Measurements from ENCODE around the gene EOLA2. TPM values are rescaled to one million over a fixed set of nuclear protein-coding genes. Genes with fewer than 3 reads are reported as not detected.
A peak's percentile ranks its signal among the peaks of the same experiment; 100 is the strongest.

The EOLA2 gene
- total RNA-seq, result 10 to 100 TPM; 26.4 to 31.2 (median 27.9) TPM
- polyA plus RNA-seq, result 24.8 TPM
- long read RNA-seq, donor 1, transcript CXorf40B-203 (5 exons, 1,653 nt), result major isoform, 14 of 24 reads
- long read RNA-seq, donor 1, partial matches to known transcripts, result 0 of 24 reads
- long read RNA-seq, donor 1, other reads (novel, unspliced or antisense), result 5 of 24 reads
- long read RNA-seq, donor 2, partial matches to known transcripts, result 1 of 8 reads
- long read RNA-seq, donor 2, other reads (novel, unspliced or antisense), result 4 of 8 reads
- long read RNA-seq, donor 3, transcript CXorf40B-203 (5 exons, 1,653 nt), result major isoform, 29 of 60 reads
- long read RNA-seq, donor 3, transcript CXorf40B-205 (6 exons, 1,440 nt), result minor isoform, 8 of 60 reads
- long read RNA-seq, donor 3, partial matches to known transcripts, result 8 of 60 reads
- long read RNA-seq, donor 3, other reads (novel, unspliced or antisense), result 9 of 60 reads
- long read RNA-seq, donor 4, transcript CXorf40B-203 (5 exons, 1,653 nt), result major isoform, 9 of 17 reads
- long read RNA-seq, donor 4, partial matches to known transcripts, result 2 of 17 reads
- long read RNA-seq, donor 4, other reads (novel, unspliced or antisense), result 4 of 17 reads

DNA sequence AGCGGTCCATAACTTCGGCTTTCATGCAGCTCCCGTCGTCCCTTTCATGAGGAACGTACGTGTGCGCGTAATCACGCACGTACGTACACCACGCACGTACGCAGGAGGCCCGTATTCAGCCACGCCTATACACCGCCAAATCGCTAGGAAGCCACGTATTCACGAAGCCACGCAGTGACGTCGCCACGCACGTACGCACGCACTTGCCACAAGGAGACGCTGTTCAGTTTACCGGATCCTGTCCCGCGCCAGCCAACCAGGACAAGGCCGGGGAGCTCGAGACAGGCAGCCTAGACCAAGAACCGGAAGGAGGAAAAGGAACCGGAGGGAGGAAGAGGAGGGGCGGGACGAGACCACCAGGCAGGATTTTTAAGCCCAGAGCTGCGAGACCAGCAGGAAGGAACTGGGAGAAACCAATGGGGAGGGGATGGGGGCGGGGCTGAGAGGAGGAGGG lies at the start of gene EOLA2:
EOLA2 (minus strand) TSS at position 65 of the 454 bp plus-strand sequence. CDS start 4,617 bp downstream, outside the sequence.
- no peaks in the 10 kb centered on the region for H3K9me3 ChIP-seq (ENCODE audit: control insufficient read depth, low read length)
- WGBS, result 1% methylated on average over 39 of the region's 39 CpGs
- H3K27me3 ChIP-seq (ENCODE audit: control insufficient read depth, insufficient read depth), result no peaks in the 10 kb centered on the region
- ATAC-seq (peak; percentile 70 to 72), DNase-seq (peak; percentile 94 to 98 (median 97))
- no peaks in the 10 kb centered on the region for H3K4me1 ChIP-seq (ENCODE audit: control insufficient read depth, insufficient read depth, low read length)
- intact Hi-C loops (cut with DNase I), result no loop called here
- H3K27ac ChIP-seq (ENCODE audit: low read length), result peak within 1 kb of the TSS; percentile 84
- H3K4me3 ChIP-seq (ENCODE audit: low read length), result peak within 1 kb of the TSS; percentile 69

DNA sequence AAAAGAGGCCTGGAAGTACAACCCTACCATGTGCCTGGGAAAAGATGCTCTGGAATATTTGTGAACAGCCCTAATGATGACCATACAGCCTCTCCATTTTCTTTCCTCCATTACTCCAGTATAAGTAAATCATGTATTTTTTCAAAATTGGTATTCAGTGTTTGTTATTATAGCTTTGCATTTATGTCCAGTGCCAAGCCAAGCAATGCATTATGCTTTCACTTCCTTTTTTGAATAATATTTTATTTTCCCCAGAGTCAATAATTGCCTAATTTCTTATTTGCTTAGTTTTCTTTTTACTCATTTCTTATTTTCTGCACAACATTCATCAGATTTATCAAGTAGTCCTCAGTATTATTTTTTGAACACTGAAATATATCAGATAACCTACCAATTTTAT lies 49.3 kb upstream of the EOLA2 start:
- Histone ChIP-seq H3K27ac (ENCODE audit: low read length) (no peak overlapping the region), H3K4me1 (ENCODE audit: control insufficient read depth, insufficient read depth, low read length) (peaks cover 4% of the 10 kb centered on the region), H3K4me3 (ENCODE audit: low read length) (no peak overlapping the region), H3K9me3 (ENCODE audit: control insufficient read depth, low read length) (no peaks in the 10 kb centered on the region), H3K27me3 (ENCODE audit: control insufficient read depth, insufficient read depth) (no peaks in the 10 kb centered on the region)
- ATAC-seq (no peak), DNase-seq (no peak)
- intact Hi-C loops (cut with DNase I), result no loop called here

DNA sequence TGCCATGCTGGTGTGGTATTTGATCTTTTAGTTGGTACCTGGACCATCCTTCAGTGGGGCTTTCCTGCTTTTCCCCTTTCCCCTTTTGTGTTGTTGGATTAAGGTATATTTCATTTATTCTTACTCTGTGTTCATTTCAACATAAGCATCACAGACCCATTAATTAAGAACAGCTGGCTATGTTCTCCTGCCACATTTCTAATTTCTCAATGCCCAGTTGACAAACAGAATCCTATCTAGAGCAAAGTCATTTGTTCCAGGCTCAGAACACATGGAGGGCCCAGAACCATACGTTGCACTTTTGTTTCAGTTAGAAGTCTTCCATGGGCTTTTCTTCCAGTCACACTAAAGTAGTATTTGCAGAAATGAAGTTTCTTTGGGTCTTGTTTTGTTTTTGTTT lies 46.1 kb upstream of the EOLA2 start:
- ATAC-seq (no peak), DNase-seq (no peak)
- intact Hi-C loops (cut with DNase I), result no loop called here
- Histone ChIP-seq H3K9me3 (ENCODE audit: control insufficient read depth, low read length) (no peaks in the 10 kb centered on the region), H3K27ac (ENCODE audit: low read length) (no peak overlapping the region), H3K27me3 (ENCODE audit: control insufficient read depth, insufficient read depth) (no peaks in the 10 kb centered on the region), H3K4me3 (ENCODE audit: low read length) (no peak overlapping the region), H3K4me1 (ENCODE audit: control insufficient read depth, insufficient read depth, low read length) (peaks cover 5% of the 10 kb centered on the region)
- WGBS, result 97% methylated on average over 1 of the region's 1 CpG

DNA sequence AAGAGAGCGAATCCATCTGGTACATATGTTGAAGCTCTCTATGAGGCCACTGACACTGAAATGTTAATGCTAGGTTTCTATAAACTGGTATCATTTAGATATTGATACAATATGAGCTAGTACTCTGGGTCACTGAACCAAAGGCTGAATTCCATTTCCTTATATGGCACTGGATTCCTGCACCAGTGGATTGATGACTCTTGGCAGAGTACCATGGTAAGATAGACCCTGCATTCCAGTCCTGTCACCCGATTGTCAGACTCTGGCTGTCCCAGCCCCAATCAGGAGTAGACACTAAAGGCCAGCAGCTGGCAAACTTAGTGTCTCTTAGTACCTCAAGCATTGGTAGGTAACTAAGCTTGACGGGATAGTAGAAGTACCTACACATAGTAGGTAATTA lies 44.0 kb upstream of the EOLA2 start:
- 51% methylated on average over 3 of the region's 3 CpGs for WGBS
- DNase-seq, result no peak
- Histone ChIP-seq H3K27me3 (ENCODE audit: control insufficient read depth, insufficient read depth) (no peaks in the 10 kb centered on the region), H3K4me3 (ENCODE audit: low read length) (no peak overlapping the region), H3K27ac (ENCODE audit: low read length) (no peak overlapping the region), H3K9me3 (ENCODE audit: control insufficient read depth, low read length) (no peaks in the 10 kb centered on the region), H3K4me1 (ENCODE audit: control insufficient read depth, insufficient read depth, low read length) (peaks cover 5% of the 10 kb centered on the region)
- intact Hi-C loops (cut with DNase I), result no loop called here
- peak; percentile 39 to 43 for ATAC-seq

DNA sequence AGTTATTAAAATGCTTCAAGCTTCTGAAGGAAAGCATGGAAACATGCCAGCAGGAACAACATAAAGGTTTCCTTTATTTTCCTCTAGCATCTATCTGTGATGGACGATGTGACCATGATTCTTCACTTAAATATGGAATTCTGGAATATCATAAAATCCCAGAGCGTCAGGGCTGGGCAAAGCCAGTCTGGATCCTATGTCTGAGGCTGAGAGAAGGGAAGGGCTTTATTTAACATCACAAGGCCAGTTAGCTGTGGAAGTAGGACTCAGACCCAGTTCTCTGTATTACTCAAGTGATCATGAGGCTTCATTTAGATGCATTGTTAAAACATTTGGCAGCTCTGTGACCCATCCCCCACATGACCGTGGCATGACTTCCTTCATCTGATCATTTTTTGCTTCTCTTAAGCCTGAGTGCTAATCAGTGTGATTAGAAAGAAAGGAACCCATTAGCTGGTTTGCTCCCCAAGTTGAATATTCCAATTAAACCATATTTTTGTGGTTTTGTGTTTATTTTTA lies 40.9 kb upstream of the EOLA2 start:
- H3K9me3 ChIP-seq (ENCODE audit: control insufficient read depth, low read length), result no peaks in the 10 kb centered on the region
- no peak overlapping the region for H3K27ac ChIP-seq (ENCODE audit: low read length)
- DNase-seq (no peak), ATAC-seq (no peak)
- H3K4me1 ChIP-seq (ENCODE audit: control insufficient read depth, insufficient read depth, low read length), result peaks cover 5% of the 10 kb centered on the region
- H3K27me3 ChIP-seq (ENCODE audit: control insufficient read depth, insufficient read depth), result no peaks in the 10 kb centered on the region
- WGBS, result 71% methylated on average over 3 of the region's 3 CpGs
- H3K4me3 ChIP-seq (ENCODE audit: low read length), result no peak overlapping the region
- intact Hi-C loops (cut with DNase I), result loop anchor here in 1 of 4 donors (10.0 kb wide), 1 partner anchor 376 kb away; no protein-coding TSS in a partner anchor

DNA sequence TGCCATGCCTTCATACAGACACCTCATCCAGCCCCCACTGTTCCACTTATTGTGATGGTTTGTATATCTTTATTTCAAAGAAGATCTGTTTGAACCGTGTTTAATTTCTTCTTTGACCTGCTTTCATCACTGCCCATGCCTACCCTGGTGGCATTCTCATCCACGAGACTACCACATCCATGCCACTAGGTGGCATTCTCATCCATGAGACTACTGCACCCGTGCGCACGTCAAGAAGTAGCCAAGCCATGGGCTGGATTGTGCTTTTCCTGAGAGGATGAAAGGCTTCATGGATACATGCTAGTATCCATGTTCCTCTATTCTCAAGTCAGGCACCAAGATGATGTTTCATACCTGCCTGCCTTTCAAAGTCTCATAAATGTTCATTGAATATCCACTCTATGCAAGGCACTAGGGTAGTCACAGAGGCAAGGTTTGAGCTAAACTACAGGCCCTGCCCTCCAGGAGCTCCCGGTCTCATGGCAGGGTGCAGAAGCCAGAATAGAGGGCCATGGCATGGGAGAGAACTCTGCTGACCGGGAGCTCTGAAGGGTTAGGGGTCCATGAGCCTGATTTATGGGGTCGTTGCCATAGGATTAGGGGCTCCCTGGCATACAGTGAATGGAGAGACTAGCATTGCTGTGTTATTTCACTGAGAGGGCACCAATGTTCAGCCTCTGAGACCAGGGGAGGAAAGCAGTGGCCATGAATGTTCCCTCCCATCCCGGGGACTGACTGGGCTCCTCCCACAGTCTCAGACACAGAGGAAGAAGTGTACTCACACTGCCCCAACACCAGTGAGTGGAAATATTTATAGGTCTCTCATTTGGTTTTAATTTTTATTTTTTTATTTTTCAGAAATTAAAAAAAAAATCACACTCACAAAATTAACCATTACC lies 24.8 kb upstream of the EOLA2 start:
- ATAC-seq (peak; percentile 86 to 96), DNase-seq (peak; percentile 32 to 73 (median 58))
- intact Hi-C loops (cut with DNase I), result loop anchor here in 1 of 4 donors (10.0 kb wide), 1 partner anchor 402 kb away; the partner anchor contains the start of gene MAMLD1
- Histone ChIP-seq H3K9me3 (ENCODE audit: control insufficient read depth, low read length) (no peaks in the 10 kb centered on the region), H3K4me1 (ENCODE audit: control insufficient read depth, insufficient read depth, low read length) (peaks cover 2% of the 10 kb centered on the region), H3K4me3 (ENCODE audit: low read length) (no peak overlapping the region), H3K27ac (ENCODE audit: low read length) (peak overlapping the region; percentile 27), H3K27me3 (ENCODE audit: control insufficient read depth, insufficient read depth) (no peaks in the 10 kb centered on the region)
- WGBS, result 36% methylated on average over 9 of the region's 9 CpGs

DNA sequence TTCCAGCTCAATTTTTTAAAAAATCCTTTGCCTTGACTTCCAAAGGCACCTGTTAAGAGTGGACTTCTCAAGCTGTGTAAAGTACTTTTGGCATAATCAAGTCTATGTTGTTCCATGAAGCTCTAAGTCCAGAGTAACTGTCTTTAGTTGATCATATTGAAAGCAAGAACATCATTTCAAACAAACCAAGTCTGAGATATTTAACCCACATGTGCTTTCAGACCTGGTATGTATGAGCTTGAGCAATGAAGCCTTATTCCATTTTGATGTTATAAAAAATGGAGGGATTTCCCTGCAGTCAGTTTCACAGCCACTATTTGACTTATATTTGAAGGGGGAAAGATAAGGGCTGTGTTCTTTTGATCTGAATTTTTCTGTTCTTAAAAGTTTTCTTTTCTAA lies 23.7 kb upstream of the EOLA2 start:
- Histone ChIP-seq H3K4me3 (ENCODE audit: low read length) (no peak overlapping the region), H3K9me3 (ENCODE audit: control insufficient read depth, low read length) (no peaks in the 10 kb centered on the region), H3K27ac (ENCODE audit: low read length) (no peak overlapping the region), H3K4me1 (ENCODE audit: control insufficient read depth, insufficient read depth, low read length) (peaks cover 2% of the 10 kb centered on the region), H3K27me3 (ENCODE audit: control insufficient read depth, insufficient read depth) (no peaks in the 10 kb centered on the region)
- intact Hi-C loops (cut with DNase I), result loop anchor here in 1 of 4 donors (10.0 kb wide), 1 partner anchor 403 kb away; the partner anchor contains the start of gene MAMLD1
- ATAC-seq, result no peak
- DNase-seq, result no peak

DNA sequence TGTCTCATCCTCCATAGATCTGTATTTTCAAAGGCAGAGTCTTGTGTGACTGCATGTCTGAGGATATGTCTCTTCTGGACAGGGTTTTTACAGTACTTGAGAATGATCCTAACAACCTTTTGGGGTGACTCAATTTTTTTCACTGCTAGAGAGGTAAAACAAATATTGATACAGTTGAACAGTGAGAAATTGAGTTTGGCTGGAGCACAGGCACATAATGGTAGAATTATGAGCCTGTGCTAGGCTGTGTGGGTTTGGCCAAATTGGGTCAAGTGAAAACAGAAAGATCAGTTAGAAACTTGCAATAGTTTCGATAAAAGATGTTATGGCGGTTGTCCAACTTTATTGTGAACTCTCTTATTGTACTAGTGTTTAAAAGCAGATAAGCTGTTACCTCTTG lies 23.3 kb upstream of the EOLA2 start:
- Histone ChIP-seq H3K27me3 (ENCODE audit: control insufficient read depth, insufficient read depth) (no peaks in the 10 kb centered on the region), H3K27ac (ENCODE audit: low read length) (no peak overlapping the region), H3K4me1 (ENCODE audit: control insufficient read depth, insufficient read depth, low read length) (peaks cover 2% of the 10 kb centered on the region), H3K4me3 (ENCODE audit: low read length) (no peak overlapping the region), H3K9me3 (ENCODE audit: control insufficient read depth, low read length) (no peaks in the 10 kb centered on the region)
- DNase-seq, result no peak
- no peak for ATAC-seq
- 83% methylated on average over 2 of the region's 2 CpGs for WGBS
- intact Hi-C loops (cut with DNase I), result loop anchor here in 1 of 4 donors (10.0 kb wide), 1 partner anchor 403 kb away; the partner anchor contains the start of gene MAMLD1

DNA sequence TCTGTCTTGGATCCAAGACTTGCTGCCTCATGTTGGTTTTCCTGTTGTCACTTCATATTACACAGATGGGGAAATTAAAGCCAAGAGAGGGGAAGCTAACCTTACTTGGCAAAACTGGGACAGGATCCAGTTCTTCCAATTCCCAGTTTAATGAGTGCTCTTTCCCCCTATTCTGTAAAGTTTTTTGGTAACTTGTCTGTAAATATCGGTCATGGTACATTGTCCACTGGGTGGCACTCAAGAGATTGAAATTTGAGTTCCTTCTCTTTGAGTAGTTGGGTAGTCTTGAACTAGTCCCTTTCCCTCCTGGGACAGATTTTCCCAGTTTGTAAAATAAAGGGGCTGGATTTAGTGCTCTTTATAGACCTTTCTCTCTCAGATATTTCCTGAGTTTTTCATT lies 12.4 kb upstream of the EOLA2 start:
- intact Hi-C loops (cut with DNase I), result loop anchor here in 1 of 4 donors (10.0 kb wide), 1 partner anchor 754 kb away; no protein-coding TSS in a partner anchor
- Histone ChIP-seq H3K27me3 (ENCODE audit: control insufficient read depth, insufficient read depth) (no peaks in the 10 kb centered on the region), H3K9me3 (ENCODE audit: control insufficient read depth, low read length) (no peaks in the 10 kb centered on the region), H3K27ac (ENCODE audit: low read length) (no peak overlapping the region), H3K4me1 (ENCODE audit: control insufficient read depth, insufficient read depth, low read length) (no peaks in the 10 kb centered on the region), H3K4me3 (ENCODE audit: low read length) (no peak overlapping the region)
- no peak for DNase-seq
- peak; percentile 36 to 64 for ATAC-seq
- WGBS, result 11% methylated on average over 1 of the region's 1 CpG

DNA sequence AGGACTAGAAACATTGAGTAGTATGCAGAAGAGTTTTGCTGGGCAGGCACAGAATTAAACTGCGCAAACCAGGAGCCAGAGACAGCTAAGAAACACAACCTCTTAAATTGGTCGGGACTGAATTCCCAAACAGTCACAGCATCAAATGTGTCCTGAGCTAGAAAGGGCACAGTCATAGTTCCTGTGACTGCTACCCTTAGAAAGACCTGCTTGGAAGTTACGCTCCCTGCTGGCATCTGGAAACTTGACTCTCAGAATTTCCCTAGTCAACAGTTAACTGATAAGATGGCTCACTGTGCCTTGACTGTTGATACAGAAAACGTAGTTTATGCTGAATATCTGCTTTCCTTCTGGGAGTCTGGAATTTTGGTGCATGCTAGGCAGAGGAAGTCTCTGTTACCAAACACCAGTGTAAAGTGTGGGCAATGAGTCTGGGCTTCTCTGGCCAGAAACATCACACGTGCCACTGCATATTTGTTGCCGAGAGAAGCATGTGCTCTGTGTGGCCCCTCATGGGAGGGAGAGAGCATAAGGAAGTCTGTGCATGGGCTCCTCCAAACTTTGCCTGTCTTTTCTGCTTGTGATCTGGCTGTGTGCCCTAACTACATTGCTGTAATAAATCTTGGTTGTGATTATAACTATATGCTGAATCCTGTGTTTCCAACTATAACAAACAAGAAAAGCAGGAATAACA lies 11.6 kb upstream of the EOLA2 start:
- H3K4me3 ChIP-seq (ENCODE audit: low read length), result no peak overlapping the region
- no peaks in the 10 kb centered on the region for H3K9me3 ChIP-seq (ENCODE audit: control insufficient read depth, low read length)
- intact Hi-C loops (cut with DNase I), result loop anchor here in 1 of 4 donors (10.0 kb wide), 1 partner anchor 755 kb away; no protein-coding TSS in a partner anchor
- no peak overlapping the region for H3K27ac ChIP-seq (ENCODE audit: low read length)
- no peak for ATAC-seq
- H3K27me3 ChIP-seq (ENCODE audit: control insufficient read depth, insufficient read depth), result no peaks in the 10 kb centered on the region
- H3K4me1 ChIP-seq (ENCODE audit: control insufficient read depth, insufficient read depth, low read length), result no peaks in the 10 kb centered on the region
- no peak for DNase-seq
- 45% methylated on average over 6 of the region's 6 CpGs for WGBS
